Coronary artery (tissue), 2 donors: ENCODE measurements around the gene FAM187B.

Experiments
- DNase-seq: peaks from one replicate; pipeline ENCODE4 v3.0.0-alpha.2; 2017; ENCODE audit warnings: low spot score
- H3K27ac ChIP-seq, 2 donors: fragments of 200-600 bp; sonication (generic); one replicate each; pipeline ENCODE4 v1.5.1; 2016 to 2019
- H3K4me3 ChIP-seq: fragments of 200-600 bp; sonication (generic); 2 replicates; pipeline ENCODE4 v1.5.1; 2016; ENCODE audit warnings: mild to moderate bottlenecking, moderate library complexity
- TF ChIP-seq, protein P1 (sequence below): fragments of 200-600 bp; sonication (generic); IDR thresholded peaks from one replicate; pipeline ENCODE4 v1.5.1; 2019; ENCODE audit warnings: antibody characterized with exemption

Gene FAM187B

DNA sequence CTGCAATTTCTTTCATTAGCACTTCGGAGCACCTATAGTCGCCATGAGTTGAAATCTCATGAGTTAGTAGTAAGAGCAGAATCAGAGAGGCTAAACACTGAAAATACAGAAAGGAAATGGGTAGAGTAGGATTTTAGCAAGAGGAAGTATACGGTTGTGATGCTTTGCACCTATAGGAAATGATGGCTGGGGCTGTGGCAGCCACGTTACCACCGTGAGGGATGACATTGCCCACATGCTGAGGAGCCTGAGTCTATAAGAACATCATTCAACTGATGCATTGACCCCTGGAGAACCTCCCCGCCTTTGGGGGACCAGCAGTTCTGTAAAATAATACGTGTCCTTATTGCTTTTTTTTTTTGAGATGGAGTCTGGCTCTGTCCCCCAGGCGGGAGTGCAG, 20.4 kb downstream of the FAM187B start:
- no peak for DNase-seq
- TF ChIP-seq, protein P1, sequence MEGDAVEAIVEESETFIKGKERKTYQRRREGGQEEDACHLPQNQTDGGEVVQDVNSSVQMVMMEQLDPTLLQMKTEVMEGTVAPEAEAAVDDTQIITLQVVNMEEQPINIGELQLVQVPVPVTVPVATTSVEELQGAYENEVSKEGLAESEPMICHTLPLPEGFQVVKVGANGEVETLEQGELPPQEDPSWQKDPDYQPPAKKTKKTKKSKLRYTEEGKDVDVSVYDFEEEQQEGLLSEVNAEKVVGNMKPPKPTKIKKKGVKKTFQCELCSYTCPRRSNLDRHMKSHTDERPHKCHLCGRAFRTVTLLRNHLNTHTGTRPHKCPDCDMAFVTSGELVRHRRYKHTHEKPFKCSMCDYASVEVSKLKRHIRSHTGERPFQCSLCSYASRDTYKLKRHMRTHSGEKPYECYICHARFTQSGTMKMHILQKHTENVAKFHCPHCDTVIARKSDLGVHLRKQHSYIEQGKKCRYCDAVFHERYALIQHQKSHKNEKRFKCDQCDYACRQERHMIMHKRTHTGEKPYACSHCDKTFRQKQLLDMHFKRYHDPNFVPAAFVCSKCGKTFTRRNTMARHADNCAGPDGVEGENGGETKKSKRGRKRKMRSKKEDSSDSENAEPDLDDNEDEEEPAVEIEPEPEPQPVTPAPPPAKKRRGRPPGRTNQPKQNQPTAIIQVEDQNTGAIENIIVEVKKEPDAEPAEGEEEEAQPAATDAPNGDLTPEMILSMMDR = no peak
- H3K4me3 ChIP-seq = no peak overlapping the region
- no peak overlapping the region for H3K27ac ChIP-seq

DNA sequence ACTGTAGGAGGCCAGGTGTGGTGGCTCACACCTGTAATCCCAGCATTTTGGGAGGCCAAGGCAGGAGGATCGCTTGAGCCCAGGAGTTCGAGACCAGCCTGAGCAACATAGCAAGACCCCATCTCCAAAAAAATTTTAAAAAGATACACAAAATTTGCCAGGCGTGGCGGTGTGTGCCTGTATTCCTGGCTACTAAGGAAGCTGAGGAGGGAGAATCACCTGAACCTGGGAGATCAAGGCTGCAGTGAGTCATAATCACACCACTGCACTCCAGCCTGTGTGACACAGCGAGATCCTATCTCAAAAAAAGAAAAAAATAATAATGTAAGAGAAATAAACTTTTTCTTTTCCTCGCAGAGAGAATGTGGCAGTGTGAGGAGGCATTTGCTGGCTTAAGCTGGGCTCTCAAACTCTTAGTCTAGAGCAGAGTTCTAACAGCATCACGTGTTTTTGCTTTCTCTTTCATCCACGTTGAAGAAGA, 21.1 kb downstream of the FAM187B start:
- DNase-seq = no peak
- Histone ChIP-seq H3K27ac (no peak overlapping the region), H3K4me3 (no peak overlapping the region)
- TF ChIP-seq, protein P1 = no peak

DNA sequence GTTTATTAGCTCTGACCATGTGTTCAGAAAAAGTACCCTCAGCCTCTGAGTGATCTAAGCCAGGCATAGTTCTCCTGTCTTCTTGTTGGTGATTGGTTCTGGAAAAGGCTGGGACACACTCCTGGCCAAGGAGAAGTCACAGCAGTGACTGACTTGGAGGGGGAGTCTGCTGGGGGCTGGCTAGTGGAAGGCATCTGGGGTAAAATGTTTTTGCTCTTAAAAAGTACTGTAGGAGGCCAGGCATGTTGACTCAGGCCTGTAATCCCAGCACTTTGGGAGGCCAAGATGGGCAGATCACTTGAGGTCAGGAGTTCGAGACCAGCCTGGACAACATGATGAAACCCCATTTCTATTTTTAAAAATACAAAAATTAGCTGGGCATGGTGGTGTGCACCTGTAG, 21.7 kb downstream of the FAM187B start:
- Histone ChIP-seq H3K27ac (no peak overlapping the region), H3K4me3 (no peak overlapping the region)
- TF ChIP-seq, protein P1 = no peak
- no peak for DNase-seq

DNA sequence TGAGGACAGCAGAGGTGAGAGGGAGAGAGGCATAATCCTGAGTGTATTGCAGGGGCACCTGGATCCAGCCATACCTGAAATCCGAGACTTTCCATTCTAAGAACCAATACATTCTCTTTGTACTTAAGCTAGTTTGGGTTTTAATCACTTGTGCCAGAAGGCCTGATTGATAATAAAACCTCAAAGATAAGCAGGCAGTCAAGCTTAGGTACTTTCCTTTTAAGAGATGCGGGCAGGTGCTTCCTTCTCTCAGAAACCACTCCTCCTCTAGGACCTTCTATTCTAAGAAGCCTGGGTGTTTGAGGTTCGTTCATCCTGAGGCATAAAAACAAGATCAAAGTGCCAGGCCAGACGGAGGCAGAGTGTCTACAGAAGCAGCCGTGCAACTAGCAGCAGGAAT, 22.2 kb downstream of the FAM187B start:
- DNase-seq = no peak
- TF ChIP-seq, protein P1 = no peak
- Histone ChIP-seq H3K4me3 (no peak overlapping the region), H3K27ac (no peak overlapping the region)

DNA sequence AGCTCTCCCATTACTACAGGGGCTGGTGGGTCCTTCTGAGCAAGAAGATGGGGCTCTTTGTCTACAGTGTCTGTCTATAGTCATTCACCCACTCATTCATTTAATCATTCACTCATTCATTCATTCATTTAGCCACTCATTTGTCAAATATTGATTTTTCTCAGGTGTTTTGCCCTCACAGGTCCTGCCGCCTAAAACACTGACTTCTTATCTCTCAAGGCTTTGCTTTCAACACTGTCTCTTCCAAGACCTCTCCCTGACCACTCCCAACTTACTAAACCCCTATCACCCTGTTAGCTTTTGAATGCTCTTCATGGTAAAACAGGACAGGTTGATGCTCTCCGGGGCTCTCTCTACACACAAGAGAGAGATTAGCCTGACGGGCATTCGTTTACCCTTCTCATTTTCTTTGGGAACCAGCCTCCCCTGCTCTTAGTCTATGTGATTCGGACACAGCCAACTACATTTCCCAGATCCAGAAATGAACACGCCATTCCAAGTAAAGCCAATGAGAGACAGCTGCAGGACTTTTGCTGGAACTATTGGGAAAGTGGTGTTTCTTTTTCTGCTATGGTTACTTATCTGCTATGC, 22.7 kb downstream of the FAM187B start:
- no peak for DNase-seq
- H3K27ac ChIP-seq = no peak overlapping the region
- TF ChIP-seq, protein P1 = no peak
- no peak overlapping the region for H3K4me3 ChIP-seq

DNA sequence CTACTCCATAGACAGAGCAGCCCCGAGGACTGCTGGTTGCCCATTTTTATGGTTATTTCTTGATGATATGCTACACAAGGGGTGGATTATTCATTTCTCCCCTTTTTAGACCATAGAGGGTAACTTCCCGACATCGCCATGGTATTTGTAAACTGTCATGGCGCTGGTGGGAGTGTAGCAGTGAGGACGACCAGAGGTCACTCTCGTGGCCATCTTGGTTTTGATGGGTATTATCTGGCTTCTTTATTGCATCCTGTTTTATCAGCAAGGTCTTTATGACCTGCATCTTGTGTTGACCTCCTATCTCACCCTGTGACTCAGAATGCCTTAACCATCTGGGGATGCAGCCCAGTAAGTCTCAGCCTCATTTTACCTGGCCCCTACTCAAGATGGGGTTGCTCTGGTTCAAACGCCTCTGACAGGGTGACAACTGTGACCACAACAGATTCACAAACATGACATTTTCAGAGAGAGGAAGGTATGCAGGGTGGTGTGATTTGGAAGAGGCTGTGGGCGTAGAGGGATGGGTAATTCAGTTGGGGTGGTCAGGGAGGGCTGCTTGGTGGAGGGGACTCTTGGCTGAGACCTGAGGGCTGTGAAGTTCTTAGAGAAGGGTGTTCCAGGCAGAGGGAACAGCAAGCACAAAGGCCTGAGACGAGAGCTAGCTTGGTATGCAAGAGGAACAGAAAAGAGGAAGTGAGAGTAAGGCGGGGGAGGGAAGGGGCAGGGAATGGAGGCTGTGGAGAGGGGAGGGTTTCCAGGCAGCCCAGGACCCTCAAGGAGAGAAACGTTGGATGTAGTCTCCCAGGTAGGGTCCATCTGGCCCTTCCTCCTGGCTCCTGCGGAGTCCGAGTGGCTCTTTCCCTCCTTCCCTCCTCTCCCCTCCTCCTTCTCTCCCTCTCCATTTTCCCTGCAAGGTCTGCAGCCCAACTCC, 23.5 kb downstream of the FAM187B start:
- no peak for DNase-seq

More for the DNA sequence above, 23.5 kb downstream of the FAM187B start:
- TF ChIP-seq, protein P1 = no peak
- no peak overlapping the region for H3K4me3 ChIP-seq
- no peak overlapping the region for H3K27ac ChIP-seq
